NCI-H2196 treated with DMSO at 0.1 percent for 48 hours (cell line): ENCODE results near the gene PLEKHA3.
"Not testable (repeated sequence)": the region's sequence is repeated elsewhere in the genome, so short reads cannot be mapped to it uniquely, and the experiment has no call there.

ENCODE experiments used
- DNase-seq: peaks from one replicate; lab custom pipeline; 2025; ENCODE audit not compliant: unreplicated experiment; lab: John Stamatoyannopoulos, UW

Gene PLEKHA3

DNA sequence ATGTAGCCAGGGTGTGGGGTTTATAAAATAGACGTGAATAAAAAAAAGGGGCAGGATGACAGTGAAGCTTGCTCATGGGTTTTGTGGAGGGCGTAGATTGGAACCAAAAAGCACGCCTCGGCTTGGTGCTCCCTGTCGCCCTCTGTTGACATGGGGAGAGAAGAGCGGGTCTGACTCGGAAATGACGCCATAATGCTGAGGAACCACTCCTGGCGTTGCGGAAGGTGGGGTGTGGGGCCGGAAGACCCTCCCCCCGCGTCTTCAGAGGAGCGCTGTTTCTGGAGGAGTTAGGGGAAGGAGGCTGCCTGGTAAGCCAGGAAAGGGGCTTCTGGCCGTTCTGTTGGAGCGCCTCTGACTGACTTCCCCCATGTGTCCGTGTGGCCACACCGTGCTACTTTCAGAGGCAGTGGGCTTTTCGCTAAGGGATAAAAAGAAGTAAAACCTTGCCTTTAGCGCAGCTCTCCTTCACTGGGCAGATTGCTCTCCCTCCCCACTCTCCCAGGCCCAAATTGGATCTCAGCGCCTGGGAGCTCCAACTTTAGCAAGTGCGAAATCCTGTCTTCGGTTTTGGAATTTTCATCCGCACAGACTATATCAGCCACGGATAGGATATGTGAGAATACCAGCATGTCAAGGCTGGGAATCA, 42.8 kb downstream of the PLEKHA3 start:
- peak; percentile 49 for DNase-seq

GRCh38 chr2:178523596-178524134, 43.4 kb downstream of the PLEKHA3 start:
- DNase-seq: no peak

GRCh38 chr2:178525010-178525409, 44.8 kb downstream of the PLEKHA3 start:
- DNase-seq: not testable (repeated sequence)

GRCh38 chr2:178525460-178525859, 45.2 kb downstream of the PLEKHA3 start:
- DNase-seq: not testable (repeated sequence)

- no peak for DNase-seq
Measured at GRCh38 chr2:178526256-178526655, 46.0 kb downstream of the PLEKHA3 start.

GRCh38 chr2:178527592-178527991, 47.3 kb downstream of the PLEKHA3 start:
- DNase-seq: no peak

DNA sequence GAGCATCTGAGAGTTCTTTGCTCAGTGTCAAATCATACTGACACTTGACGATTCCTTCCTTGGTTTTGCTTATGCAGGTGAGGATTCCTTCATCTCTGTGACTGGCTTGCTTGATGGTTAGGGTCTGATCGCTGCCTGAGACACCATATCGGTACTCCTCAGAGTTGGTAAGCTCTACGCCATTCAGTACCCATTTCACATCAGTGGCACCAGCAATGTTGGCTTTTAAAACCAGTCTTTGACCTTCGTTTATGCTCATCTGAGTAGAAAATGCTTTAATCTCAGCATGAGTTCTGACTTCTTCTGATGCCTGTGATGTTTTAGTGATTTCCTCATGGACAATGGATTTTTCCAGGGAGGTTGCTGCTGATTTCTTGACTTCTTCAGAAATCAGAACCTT, 48.4 kb downstream of the PLEKHA3 start:
- DNase-seq: no peak

DNA sequence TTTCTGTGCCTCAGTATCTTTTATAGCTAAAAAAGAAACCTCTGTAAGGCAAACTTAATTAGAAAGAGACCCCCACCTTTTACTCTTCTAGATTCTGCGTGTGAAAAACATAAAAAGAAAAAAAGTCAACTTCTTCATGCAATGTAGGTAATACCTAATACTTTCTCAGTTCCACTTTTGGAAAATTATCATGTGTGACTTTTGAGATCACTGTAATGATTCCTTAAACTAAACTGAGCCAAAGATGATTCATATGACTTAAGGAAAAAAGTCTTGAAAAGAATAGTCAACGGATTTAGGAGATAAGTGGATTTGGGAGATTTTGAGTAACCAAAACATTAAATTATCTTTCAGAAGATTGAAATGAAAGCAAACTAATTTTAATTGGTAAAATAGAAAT, 48.9 kb downstream of the PLEKHA3 start:
- no peak for DNase-seq

- DNase-seq: no peak
Measured at GRCh38 chr2:178530131-178530530, 49.9 kb downstream of the PLEKHA3 start.

DNA sequence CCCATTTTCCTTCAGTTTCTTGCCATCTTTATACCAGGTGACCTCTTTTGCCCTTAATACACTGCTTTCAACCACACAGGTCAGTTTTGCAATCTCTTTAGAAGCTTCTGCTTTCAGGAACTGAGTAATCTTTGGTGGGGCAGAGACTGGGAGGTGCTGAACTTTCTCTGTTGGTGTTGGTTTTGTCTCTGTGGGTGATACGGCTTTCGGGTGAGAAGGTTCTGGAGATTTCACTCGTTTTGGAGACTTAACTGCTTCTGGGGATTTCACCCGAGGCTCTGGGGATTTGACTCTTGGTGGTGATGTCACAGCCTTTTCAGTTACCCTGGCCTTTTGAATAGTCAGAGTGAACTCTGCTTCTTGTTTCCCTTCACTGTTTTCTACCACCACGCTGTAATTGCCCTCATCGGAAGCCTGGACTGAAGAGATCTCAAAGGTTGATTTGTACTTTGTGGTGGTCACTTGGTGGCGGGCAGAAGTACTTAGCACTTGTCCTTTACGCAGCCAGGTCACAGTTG, 50.4 kb downstream of the PLEKHA3 start:
- no peak for DNase-seq

- no peak for DNase-seq
Measured at GRCh38 chr2:178531168-178531567, 50.9 kb downstream of the PLEKHA3 start.

GRCh38 chr2:178536037-178536436, 55.8 kb downstream of the PLEKHA3 start:
- no peak for DNase-seq

DNA sequence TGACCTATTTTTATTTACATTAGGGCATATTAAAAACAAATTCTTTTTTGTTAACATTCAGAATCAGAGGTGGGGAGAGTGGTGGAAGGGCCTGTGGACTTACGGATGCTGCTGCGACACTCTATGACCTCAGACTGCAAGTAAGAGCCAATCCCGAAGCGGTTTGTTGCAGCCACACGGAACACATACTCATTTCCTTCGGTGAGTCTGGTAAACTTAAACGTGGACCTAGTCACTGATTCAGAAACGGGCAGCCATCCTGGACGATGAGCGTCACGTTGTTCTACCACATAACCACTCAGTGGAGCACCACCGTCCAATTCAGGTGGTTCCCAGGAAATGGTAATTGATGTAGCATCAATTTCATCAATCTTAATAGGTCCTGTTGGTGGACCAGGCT, 61.9 kb downstream of the PLEKHA3 start:
- no peak for DNase-seq

GRCh38 chr2:178542569-178542968, 62.3 kb downstream of the PLEKHA3 start:
- DNase-seq: no peak

GRCh38 chr2:178550352-178550751, 70.1 kb downstream of the PLEKHA3 start:
- DNase-seq: no peak

- DNase-seq: no peak
Measured at GRCh38 chr2:178553047-178553446, 72.8 kb downstream of the PLEKHA3 start.
